K562 (cell line): ENCODE measurements around the gene GALNT16. TPM values are rescaled to one million over a fixed set of nuclear protein-coding genes. Genes with fewer than 3 reads are reported as not detected.

Experiments
- ATAC-seq: fragments of 200-7000 bp; cut with Tn5 transposase; 3 replicates; pipeline ENCODE4 v1.9.1; 2020; ENCODE audit warnings: moderate library complexity
- BruUV-seq: library from RNA; stranded (reverse); fragments of 400-500 nt; replicated peaks from 2 replicates; lab custom pipeline; 2021; lab: Mats Ljungman, UMichigan
- CTCF ChIA-PET: fragments of 300-600 bp; formaldehyde crosslinking; extraction: SDS; loops from one replicate; lab custom pipeline; 2021; ENCODE audit warnings: low intra/inter-chr PET ratio; lab: Yijun Ruan, JAX
- POLR2A ChIA-PET: fragments of 300-600, 350-650 bp; sonication (Branson Sonifier 250); formaldehyde crosslinking; extraction: SDS; loops from one replicate; lab custom pipeline; 2021; ENCODE audit warnings: antibody characterized with exemption, inconsistent platforms; lab: Yijun Ruan, JAX
- DNase-seq, 4 experiments: peaks; one replicate each; pipeline versions ENCODE4 v3.0.0 to v3.0.0-alpha.2; 2011 to 2018; ENCODE audit warnings: low spot score in 3 of 4, mixed read lengths in 3 of 4; ENCODE audit errors: extremely low read depth in 1 of 4
- FAIRE-seq: peaks from 2 replicates; lab custom pipeline; 2011; peaks lifted over from hg19 to GRCh38; lab: Jason Lieb, UNC
- H2AFZ ChIP-seq: 2 replicates; pipeline ENCODE4 v1.6.0; 2011; ENCODE audit warnings: low read depth, low read length, control low read depth, inconsistent platforms
- H3K27ac ChIP-seq: fragments of 200-600 bp; 3 replicates; pipeline ENCODE4 v1.8.0; 2011; ENCODE audit warnings: low read depth, mild to moderate bottlenecking, control low read depth, inconsistent platforms, low read length, moderate library complexity, mixed read lengths; ENCODE audit errors: extremely low read depth
- H3K27me3 ChIP-seq, 2 experiments: fragments of 300-600 bp in 1 of 2; 2 replicates in 1 of 2; 3 replicates in 1 of 2; pipeline versions ENCODE4 v1.6.0 to v1.8.0; 2011; ENCODE audit warnings: inconsistent platforms in 2 of 2, low read length in 2 of 2, mild to moderate bottlenecking in 1 of 2, mixed read lengths in 1 of 2, moderate library complexity in 1 of 2; ENCODE audit not compliant: control insufficient read depth in 2 of 2, insufficient read depth in 2 of 2
- H3K36me3 ChIP-seq: fragments of 300-600 bp; 3 replicates; pipeline ENCODE4 v1.8.0; 2011; ENCODE audit warnings: mild to moderate bottlenecking, low read length, inconsistent platforms; ENCODE audit not compliant: control insufficient read depth, insufficient read depth
- H3K4me1 ChIP-seq, 2 experiments: fragments of 200-600 bp in 1 of 2; replicated peaks in 1 of 2; 2 replicates in 1 of 2; 3 replicates in 1 of 2; pipeline versions ENCODE4 v1.5.1 to v1.8.0; 2011; ENCODE audit warnings: inconsistent platforms in 2 of 2, low read length in 2 of 2, mild to moderate bottlenecking in 1 of 2, mixed read lengths in 1 of 2, moderate library complexity in 1 of 2; ENCODE audit not compliant: control insufficient read depth in 2 of 2, insufficient read depth in 2 of 2
- H3K4me2 ChIP-seq: 2 replicates; pipeline ENCODE4 v1.6.1; 2011; ENCODE audit warnings: low read length, control low read depth, inconsistent platforms, mixed read lengths; ENCODE audit not compliant: insufficient read depth
- H3K4me3 ChIP-seq: fragments of 200-600 bp; sonication (generic), shearing (Covaris generic); 2 replicates; pipeline ENCODE4 v1.5.1; 2016; ENCODE audit warnings: control low read depth, inconsistent platforms
- H3K79me2 ChIP-seq: fragments of 200-600 bp; 3 replicates; pipeline ENCODE4 v1.8.0; 2011; ENCODE audit warnings: low read length, inconsistent platforms; ENCODE audit not compliant: control insufficient read depth, insufficient read depth
- H3K9ac ChIP-seq, 2 experiments: 2 replicates each; pipeline versions ENCODE4 v1.6.0 to v1.6.1; 2011; ENCODE audit warnings: low read depth in 2 of 2, low read length in 2 of 2, control low read depth in 1 of 2, inconsistent platforms in 1 of 2, mild to moderate bottlenecking in 1 of 2, mixed read lengths in 1 of 2; ENCODE audit not compliant: insufficient read depth in 1 of 2
- H3K9me1 ChIP-seq: one replicate; pipeline ENCODE4 v1.6.0; 2011; ENCODE audit warnings: inconsistent platforms, mild to moderate bottlenecking, low read length, moderate library complexity; ENCODE audit not compliant: control insufficient read depth, insufficient read depth
- H3K9me3 ChIP-seq: replicated peaks from 2 replicates; pipeline ENCODE4 v1.5.1; 2011; ENCODE audit warnings: low read depth, low read length, inconsistent platforms; ENCODE audit not compliant: control insufficient read depth, insufficient read depth
- H4K20me1 ChIP-seq: replicated peaks from 2 replicates; pipeline ENCODE4 v1.6.1; 2011; ENCODE audit warnings: low read length, inconsistent platforms, mixed read lengths; ENCODE audit not compliant: control insufficient read depth, insufficient read depth
- AFF4 ChIP-seq: sonication (generic); formaldehyde crosslinking; IDR thresholded peaks from 2 replicates; pipeline ENCODE4 v1.8.0; 2023; ENCODE audit warnings: mild to moderate bottlenecking, missing genetic modification reagents
- PRMT5 ChIP-seq: sonication (generic); formaldehyde crosslinking; IDR thresholded peaks from 2 replicates; pipeline ENCODE4 v1.5.0; 2020; ENCODE audit warnings: missing genetic modification reagents
- TRIM28 ChIP-seq: fragments of 450-650 bp; IDR thresholded peaks from 2 replicates; pipeline ENCODE4 v1.6.1; 2017
- WGBS: fragments of 100-300 bp; shearing (Covaris generic); methylation state at CpG from one replicate; pipeline ENCODE4 v1.1.6; 2016; ENCODE audit warnings: low coverage, mixed read lengths; ENCODE audit not compliant: insufficient coverage; ENCODE audit errors: missing lambda C conversion rate; 5-methylcytosine and 5-hydroxymethylcytosine counted together
- in situ Hi-C: fragments of 300-500 bp; cut with MboI; formaldehyde crosslinking; loops from 4 replicates; pipeline ENCODE4 v1.15.0; 2018; ENCODE audit warnings: inconsistent platforms, mixed read lengths
- intact Hi-C: fragments of 100-400 bp; cut with micrococcal nuclease; formaldehyde crosslinking; loops from 2 replicates; pipeline ENCODE4 v1.14.2; 2022
- polyA plus RNA-seq, 8 experiments: library from polyadenylated mRNA; depleted of rRNA in 4 of 8; stranded (reverse) in 5 of 8; unstranded in 3 of 8; fragments of >200 nt; fragmentation: Nextera tagmentation in 2 of 8; fragmentation: Illumina TruSeq in 1 of 8; extraction: Ambion mirVana in 2 of 8; extraction: Trizol in 1 of 8; gene quantifications; 2 replicates each; pipeline versions ENCODE4 v1.2.1 to v1.2.3, GENCODE V29; 2011 to 2014; ENCODE audit warnings: inconsistent platforms in 1 of 8, missing spikeins in 1 of 8
- total RNA-seq, 7 experiments: library from RNA; depleted of rRNA in 6 of 7; stranded (reverse); fragments of >200 nt in 6 of 7; fragmentation: Illumina TruSeq in 2 of 7; extraction: Trizol in 2 of 7; gene quantifications; 2 replicates each; pipeline versions ENCODE4 v1.2.1 to v1.2.3, GENCODE V29; 2011 to 2021; ENCODE audit warnings: low replicate concordance in 1 of 7

Gene GALNT16
- total and polyA plus RNA-seq, 9 of the 15 experiments (the other 6 are each of a cell fraction or from before 2014, with no cell fraction given), result not detected

GRCh38 chr14:69357544-69358200 lies 97.7 kb downstream of the GALNT16 start:
- Histone ChIP-seq H3K27me3 (peaks cover 2 to 58% of the 10 kb centered on the region in 2 experiments), H3K9ac (no peak overlapping the region), H2AFZ (no peak overlapping the region), H3K4me2 (no peak overlapping the region), H3K79me2 (no peaks in the 10 kb centered on the region), H3K4me3 (no peak overlapping the region), H3K4me1 (no peaks in the 10 kb centered on the region; a peak in 1 of 5 replicates), H3K36me3 (no peaks in the 10 kb centered on the region), H3K27ac (no peak overlapping the region), H3K9me1 (no peaks in the 10 kb centered on the region), H3K9me3 (no peaks in the 10 kb centered on the region), H4K20me1 (peaks cover 4% of the 10 kb centered on the region; the same call in 1 of the 2 replicates)
- DNase-seq (no peak), FAIRE-seq (no peak), ATAC-seq (no peak)
- 0% methylated on average over 6 of the region's 7 CpGs for WGBS
- CTCF ChIA-PET, result no interaction called here
- in situ Hi-C loops, result no loop called here
- intact Hi-C loops, result no loop called here
- TF ChIP-seq AFF4 (CRISPR knock-in tag) (no peak), TRIM28 (no peak), PRMT5 (CRISPR knock-in tag) (no peak)
- no TSS peak for BruUV-seq
- POLR2A ChIA-PET, result interaction anchor here (0.6 to 1.8 kb wide), 4 partner anchors 11 to 40 kb away, joined by 3 to 10 read pairs (median 4); partner anchors contain the start of gene ERH
